B cell (primary cell): ENCODE data around the gene DSTYK. TPM values are rescaled to one million over a fixed set of nuclear protein-coding genes. Genes with fewer than 3 reads are reported as not detected.

Experiments
- ATAC-seq: fragments of 200-7000 bp; cut with Tn5 transposase; one replicate; pipeline ENCODE4 v1.10.0; 2021; ENCODE audit warnings: low read depth, mild to moderate bottlenecking, moderate number of reproducible peaks, moderate library complexity
- CTCF ChIA-PET: fragments of 350-600 bp; sonication (Branson Sonifier 250); formaldehyde crosslinking; loops from one replicate; lab custom pipeline; 2021; ENCODE audit warnings: antibody characterized with exemption, inconsistent platforms; lab: Charles Lee
- POLR2A ChIA-PET: fragments of 350-600 bp; sonication (Branson Sonifier 250); formaldehyde crosslinking; loops from one replicate; lab custom pipeline; 2021; ENCODE audit warnings: antibody characterized with exemption; lab: Charles Lee
- DNase-seq: peaks from one replicate; pipeline ENCODE4 v3.0.0; 2013
- H2AFZ ChIP-seq: 2 replicates; pipeline ENCODE4 v1.6.1; 2012; ENCODE audit warnings: mild to moderate bottlenecking, low read depth, low read length; ENCODE audit not compliant: insufficient read depth, poor library complexity, severe bottlenecking
- H3K27ac ChIP-seq, 2 donors: 1 replicate in 1 of 2; 2 replicates in 1 of 2; pipeline ENCODE4 v1.5.1; 2012 to 2013; ENCODE audit warnings: low read length in 2 of 2, mild to moderate bottlenecking in 2 of 2, moderate library complexity in 1 of 2
- H3K27me3 ChIP-seq, 4 experiments: fragments of 200-600 bp in 1 of 4; sonication (generic) in 1 of 4; replicated peaks in 1 of 4; 1 replicate in 2 of 4; 2 replicates in 2 of 4; pipeline versions ENCODE4 v1.6.1 to v1.7.0; 2013 to 2016; ENCODE audit warnings: low read length in 3 of 4, mild to moderate bottlenecking in 2 of 4, mixed read lengths in 1 of 4, moderate library complexity in 1 of 4; ENCODE audit not compliant: insufficient read depth in 4 of 4, control insufficient read depth in 3 of 4; ENCODE audit errors: control extremely low read depth in 1 of 4
- H3K36me3 ChIP-seq, 2 experiments: replicated peaks in 1 of 2; 1 replicate in 1 of 2; 2 replicates in 1 of 2; pipeline versions ENCODE4 v1.6.1 to v1.7.1; 2013; ENCODE audit warnings: low read length in 1 of 2; ENCODE audit not compliant: insufficient read depth in 2 of 2, control insufficient read depth in 1 of 2; ENCODE audit errors: control extremely low read depth in 1 of 2, extremely low read depth in 1 of 2
- H3K4me1 ChIP-seq, 2 donors: fragments of 200-600 bp in 1 of 2; sonication (generic) in 1 of 2; 1 replicate in 1 of 2; 2 replicates in 1 of 2; pipeline versions ENCODE4 v1.5.1 to v1.6.1; 2013 to 2017; ENCODE audit warnings: low read length in 2 of 2; ENCODE audit not compliant: control insufficient read depth in 2 of 2, insufficient read depth in 2 of 2
- H3K4me2 ChIP-seq: replicated peaks from 2 replicates; pipeline ENCODE3; 2012; ENCODE audit warnings: mild to moderate bottlenecking, low read depth, low read length; ENCODE audit not compliant: poor library complexity, severe bottlenecking
- H3K4me3 ChIP-seq, 5 experiments: fragments of 200-600 bp in 1 of 5; sonication (generic) in 1 of 5; 1 replicate in 3 of 5; 2 replicates in 2 of 5; pipeline versions ENCODE4 v1.5.1 to v1.7.0; 2011 to 2016; ENCODE audit warnings: low read length in 4 of 5, mild to moderate bottlenecking in 4 of 5, low read depth in 2 of 5, control low read depth in 1 of 5, moderate library complexity in 1 of 5; ENCODE audit not compliant: insufficient read depth in 1 of 5; ENCODE audit errors: control extremely low read depth in 1 of 5, extremely low read depth in 1 of 5
- H3K79me2 ChIP-seq: fragments of 200-600 bp; sonication (generic); one replicate; pipeline ENCODE4 v1.6.0; 2016; ENCODE audit warnings: low read length; ENCODE audit not compliant: control insufficient read depth, insufficient read depth
- H3K9ac ChIP-seq: fragments of 200-600 bp; sonication (generic); 2 replicates; pipeline ENCODE4 v1.6.1; 2017; ENCODE audit warnings: mild to moderate bottlenecking, low read length, moderate library complexity
- H3K9me3 ChIP-seq, 3 donors: one replicate each; pipeline versions ENCODE4 v1.6.1 to v1.7.1; 2013; ENCODE audit warnings: low read length in 2 of 3; ENCODE audit not compliant: control insufficient read depth in 2 of 3, insufficient read depth in 1 of 3; ENCODE audit errors: control extremely low read depth in 1 of 3
- H4K20me1 ChIP-seq: 2 replicates; pipeline ENCODE4 v1.6.0; 2012; ENCODE audit warnings: mild to moderate bottlenecking, low read length; ENCODE audit not compliant: insufficient read depth, control insufficient read depth, poor library complexity, severe bottlenecking
- H3K27ac Mint-ChIP-seq: one replicate; pipeline ENCODE4 v1.8.0; 2021; ENCODE audit warnings: mixed read lengths
- H3K27me3 Mint-ChIP-seq: one replicate; pipeline ENCODE4 v1.8.0; 2021; ENCODE audit warnings: mixed read lengths
- H3K4me1 Mint-ChIP-seq: one replicate; pipeline ENCODE4 v1.8.0; 2021; ENCODE audit warnings: mixed read lengths
- H3K4me3 Mint-ChIP-seq: one replicate; pipeline ENCODE4 v1.8.0; 2021; ENCODE audit warnings: mixed read lengths
- H3K9me3 Mint-ChIP-seq: one replicate; pipeline ENCODE4 v1.8.0; 2022; ENCODE audit warnings: mixed read lengths; ENCODE audit not compliant: insufficient read depth
- EZH2 ChIP-seq: IDR thresholded peaks from 2 replicates; pipeline ENCODE4 v1.6.1; 2012; ENCODE audit warnings: borderline replicate concordance, low read depth, mild to moderate bottlenecking, moderate library complexity, low read length; ENCODE audit not compliant: insufficient read depth, poor library complexity, severe bottlenecking
- WGBS: methylation state at CpG from one replicate; pipeline ENCODE4 v1.1.5; 2013; ENCODE audit warnings: missing lambda C conversion rate; ENCODE audit not compliant: insufficient coverage; 5-methylcytosine and 5-hydroxymethylcytosine counted together
- intact Hi-C: fragments of 100-400 bp; cut with micrococcal nuclease; formaldehyde crosslinking; loops from one replicate; pipeline ENCODE4 v1.10.0; 2022
- polyA plus RNA-seq: library from polyadenylated mRNA; depleted of rRNA; stranded (reverse); fragments of >200 nt; gene quantifications from 2 replicates; pipeline ENCODE4 v1.2.3, GENCODE V29; 2012
- total RNA-seq, 2 donors: library from RNA; stranded (reverse); fragments of 120-200 nt in 1 of 2; gene quantifications; 1 replicate in 1 of 2; 2 replicates in 1 of 2; pipeline versions ENCODE4 v1.2.3 to v1.2.4, GENCODE V29; 2013 to 2022
- TF ChIP-seq, protein P1 (sequence below): fragments of 200-600 bp; IDR thresholded peaks from one replicate; pipeline ENCODE4 v1.8.0; 2022; ENCODE audit warnings: antibody characterized with exemption, mild to moderate bottlenecking

DSTYK gene
- total and polyA plus RNA-seq, 2 donors (not counting 1 experiment from before 2014, with no cell fraction given) = 3.6 to 15.7 TPM

DNA sequence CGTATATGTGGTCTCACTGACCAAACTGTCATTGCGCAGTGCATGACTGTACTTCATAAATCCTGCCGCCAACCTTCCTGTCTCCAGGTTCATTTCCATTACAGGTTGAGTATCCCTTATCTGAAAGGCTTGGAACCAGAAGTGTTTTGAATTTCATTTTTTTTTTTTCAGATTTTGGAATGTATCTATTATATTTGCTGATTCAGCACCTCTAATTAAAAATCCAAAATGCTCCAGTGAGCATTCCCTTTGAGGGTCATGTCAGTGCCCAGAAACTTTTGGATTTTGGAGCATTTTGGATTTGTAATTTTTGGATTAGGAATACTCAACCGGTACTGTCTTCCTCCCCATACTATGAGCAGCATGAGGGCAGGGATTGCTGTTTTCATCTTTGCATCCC lies 59.0 kb downstream of the DSTYK start:
- ATAC-seq (no peak), DNase-seq (no peak)
- intact Hi-C loops = no loop called here
- Mint-ChIP-seq H3K9me3 (no peaks in the 10 kb centered on the region), H3K27me3 (no peaks in the 10 kb centered on the region), H3K4me3 (no peak overlapping the region), H3K4me1 (no peaks in the 10 kb centered on the region), H3K27ac (no peak overlapping the region)
- Histone ChIP-seq H3K4me2 (no peak overlapping the region), H3K27me3 (no peaks in the 10 kb centered on the region), H3K4me3 (no peak overlapping the region), H4K20me1 (no peaks in the 10 kb centered on the region), H3K9me3 (peaks cover 1 to 20% (median 18%) of the 10 kb centered on the region in 3 donors), H3K36me3 (peaks cover 12 to 55% of the 10 kb centered on the region in 2 experiments), H3K4me1 (no peaks in the 10 kb centered on the region), H3K79me2 (no peaks in the 10 kb centered on the region), H2AFZ (no peak overlapping the region), H3K27ac (no peak overlapping the region), H3K9ac (no peak overlapping the region)
- TF ChIP-seq, protein P1, sequence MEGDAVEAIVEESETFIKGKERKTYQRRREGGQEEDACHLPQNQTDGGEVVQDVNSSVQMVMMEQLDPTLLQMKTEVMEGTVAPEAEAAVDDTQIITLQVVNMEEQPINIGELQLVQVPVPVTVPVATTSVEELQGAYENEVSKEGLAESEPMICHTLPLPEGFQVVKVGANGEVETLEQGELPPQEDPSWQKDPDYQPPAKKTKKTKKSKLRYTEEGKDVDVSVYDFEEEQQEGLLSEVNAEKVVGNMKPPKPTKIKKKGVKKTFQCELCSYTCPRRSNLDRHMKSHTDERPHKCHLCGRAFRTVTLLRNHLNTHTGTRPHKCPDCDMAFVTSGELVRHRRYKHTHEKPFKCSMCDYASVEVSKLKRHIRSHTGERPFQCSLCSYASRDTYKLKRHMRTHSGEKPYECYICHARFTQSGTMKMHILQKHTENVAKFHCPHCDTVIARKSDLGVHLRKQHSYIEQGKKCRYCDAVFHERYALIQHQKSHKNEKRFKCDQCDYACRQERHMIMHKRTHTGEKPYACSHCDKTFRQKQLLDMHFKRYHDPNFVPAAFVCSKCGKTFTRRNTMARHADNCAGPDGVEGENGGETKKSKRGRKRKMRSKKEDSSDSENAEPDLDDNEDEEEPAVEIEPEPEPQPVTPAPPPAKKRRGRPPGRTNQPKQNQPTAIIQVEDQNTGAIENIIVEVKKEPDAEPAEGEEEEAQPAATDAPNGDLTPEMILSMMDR = no peak
- no peak for TF ChIP-seq EZH2
- WGBS = 100% methylated on average over 3 of the region's 4 CpGs
- CTCF ChIA-PET = no interaction called here
- POLR2A ChIA-PET = no interaction called here

DNA sequence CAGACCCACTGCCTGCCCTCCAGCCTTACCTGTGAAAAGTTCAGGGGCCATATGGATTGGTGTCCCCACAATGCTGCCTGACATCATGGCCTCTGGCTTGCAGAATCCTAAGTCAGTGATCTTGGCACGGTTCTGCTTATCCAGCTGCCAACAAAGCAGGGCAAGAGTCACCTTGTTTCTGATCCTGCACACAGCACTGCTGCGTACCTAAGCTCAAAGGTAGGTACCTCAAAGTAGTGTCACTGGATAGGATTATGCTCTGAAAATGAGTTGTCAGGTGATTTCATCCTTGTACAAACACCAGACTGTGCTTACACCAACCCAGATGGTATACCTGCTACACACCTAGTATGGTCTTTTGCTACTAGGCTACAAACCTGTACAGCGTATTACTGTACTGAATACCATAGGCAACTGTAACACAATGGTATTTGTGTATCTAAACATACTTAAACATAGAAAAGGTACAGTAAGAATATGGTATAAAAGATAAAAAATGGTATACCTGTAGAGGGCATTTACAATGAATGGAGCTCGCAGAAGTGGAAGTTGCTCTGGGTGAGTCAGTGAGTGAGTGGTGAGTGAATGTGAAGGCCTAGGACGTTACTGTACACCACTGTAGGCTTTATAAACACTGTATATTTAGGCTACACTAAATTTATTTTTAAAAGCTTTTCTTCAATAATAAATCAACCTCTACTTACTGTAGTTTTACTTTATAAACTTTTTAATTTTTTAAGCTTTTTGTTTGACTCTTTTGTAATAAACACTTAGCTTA lies 60.7 kb downstream of the DSTYK start:
- Histone ChIP-seq H3K27ac (no peak overlapping the region), H3K4me2 (no peak overlapping the region), H2AFZ (no peak overlapping the region), H3K4me3 (no peak overlapping the region), H3K27me3 (no peaks in the 10 kb centered on the region), H3K9ac (no peak overlapping the region), H3K4me1 (no peaks in the 10 kb centered on the region), H3K9me3 (peaks cover 0 to 7% (median 3%) of the 10 kb centered on the region in 3 donors), H3K36me3 (peaks cover 4 to 49% of the 10 kb centered on the region in 2 experiments), H4K20me1 (no peaks in the 10 kb centered on the region), H3K79me2 (no peaks in the 10 kb centered on the region)
- Mint-ChIP-seq H3K4me3 (no peak overlapping the region), H3K27ac (no peak overlapping the region), H3K4me1 (no peaks in the 10 kb centered on the region), H3K9me3 (no peaks in the 10 kb centered on the region), H3K27me3 (no peaks in the 10 kb centered on the region)
- POLR2A ChIA-PET = no interaction called here
- TF ChIP-seq, protein P1 = no peak
- TF ChIP-seq EZH2 = no peak
- ATAC-seq (no peak), DNase-seq (no peak)
- CTCF ChIA-PET = interaction anchor here (0.7 to 2.1 kb wide), 3 partner anchors 10 to 263 kb away, joined by 3 to 12 read pairs (median 3); partner anchors contain the start of gene RBBP5
- 100% methylated on average over 2 of the region's 5 CpGs for WGBS
- intact Hi-C loops = no loop called here
